NCI-H2107 treated with DMSO at 0.1 percent for 48 hours (cell line): ENCODE data around the gene SLC25A11.

ENCODE experiments used
- DNase-seq: peaks from one replicate; lab custom pipeline; 2025; ENCODE audit not compliant: unreplicated experiment; lab: John Stamatoyannopoulos, UW

Gene SLC25A11

DNA sequence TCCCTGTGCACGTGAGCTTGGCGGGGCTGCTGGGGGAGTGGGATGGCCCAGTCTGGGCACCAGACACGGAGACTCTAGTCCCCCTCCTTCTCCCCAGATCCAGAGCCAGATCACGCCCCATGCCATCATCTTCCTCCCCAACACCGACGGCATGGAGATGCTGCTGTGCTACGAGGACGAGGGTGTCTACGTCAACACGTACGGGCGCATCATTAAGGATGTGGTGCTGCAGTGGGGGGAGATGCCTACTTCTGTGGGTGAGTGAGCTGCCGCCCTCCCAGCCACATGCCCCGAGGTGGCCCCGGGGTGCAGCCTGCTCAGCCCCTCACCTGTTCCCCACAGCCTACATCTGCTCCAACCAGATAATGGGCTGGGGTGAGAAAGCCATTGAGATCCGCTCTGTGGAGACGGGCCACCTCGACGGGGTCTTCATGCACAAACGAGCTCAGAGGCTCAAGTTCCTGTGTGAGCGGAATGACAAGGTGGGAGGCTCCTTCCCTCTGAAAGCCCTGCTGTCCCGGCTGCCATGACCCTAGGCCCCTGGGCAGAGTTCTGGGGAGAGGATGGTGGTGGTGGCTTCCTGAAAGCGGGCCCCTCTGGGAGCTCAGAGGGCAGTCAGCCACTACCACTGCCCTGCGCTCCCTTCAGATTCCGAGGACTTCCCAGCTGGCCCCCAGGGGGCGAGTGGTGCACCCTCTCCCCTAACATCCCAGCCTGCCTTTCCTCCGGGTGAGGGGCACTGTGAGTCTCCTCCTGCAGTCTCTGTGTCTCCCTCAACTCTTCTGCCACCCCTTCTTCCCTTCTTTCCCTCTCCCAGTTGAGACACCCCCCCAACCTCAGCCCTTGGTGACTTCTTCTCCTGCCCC is 43.3 kb downstream of the SLC25A11 start:
- no peak for DNase-seq

DNA sequence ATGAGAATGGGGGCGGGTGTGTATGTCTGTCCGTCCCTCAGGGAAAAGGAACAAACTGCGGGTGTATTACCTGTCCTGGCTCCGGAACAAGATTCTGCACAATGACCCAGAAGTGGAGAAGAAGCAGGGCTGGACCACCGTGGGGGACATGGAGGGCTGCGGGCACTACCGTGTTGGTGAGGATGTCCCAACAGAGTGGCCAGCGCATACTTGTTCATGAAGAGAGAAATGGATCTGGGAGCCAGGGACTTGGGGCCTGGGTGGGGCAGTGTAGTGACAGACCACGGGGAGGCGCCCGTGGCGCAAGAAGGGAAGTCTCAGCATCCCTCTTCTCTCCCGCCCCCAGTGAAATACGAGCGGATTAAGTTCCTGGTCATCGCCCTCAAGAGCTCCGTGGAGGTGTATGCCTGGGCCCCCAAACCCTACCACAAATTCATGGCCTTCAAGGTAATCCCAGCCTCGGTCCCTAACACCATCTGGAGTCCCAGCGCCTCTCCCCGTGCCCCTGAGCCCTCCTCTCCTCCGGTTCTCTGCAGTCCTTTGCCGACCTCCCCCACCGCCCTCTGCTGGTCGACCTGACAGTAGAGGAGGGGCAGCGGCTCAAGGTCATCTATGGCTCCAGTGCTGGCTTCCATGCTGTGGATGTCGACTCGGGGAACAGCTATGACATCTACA is 44.1 kb downstream of the SLC25A11 start:
- DNase-seq: no peak

DNA sequence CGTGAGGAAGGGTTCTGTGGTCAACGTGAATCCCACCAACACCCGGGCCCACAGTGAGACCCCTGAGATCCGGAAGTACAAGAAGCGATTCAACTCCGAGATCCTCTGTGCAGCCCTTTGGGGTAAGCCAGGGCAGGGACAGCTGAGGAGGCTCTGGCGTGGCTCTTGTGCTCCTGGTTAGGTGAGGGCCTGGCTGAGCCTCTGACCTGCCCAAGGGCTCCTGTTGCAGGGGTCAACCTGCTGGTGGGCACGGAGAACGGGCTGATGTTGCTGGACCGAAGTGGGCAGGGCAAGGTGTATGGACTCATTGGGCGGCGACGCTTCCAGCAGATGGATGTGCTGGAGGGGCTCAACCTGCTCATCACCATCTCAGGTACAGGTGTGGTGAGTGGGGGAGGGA is 44.7 kb downstream of the SLC25A11 start:
- DNase-seq: no peak

DNA sequence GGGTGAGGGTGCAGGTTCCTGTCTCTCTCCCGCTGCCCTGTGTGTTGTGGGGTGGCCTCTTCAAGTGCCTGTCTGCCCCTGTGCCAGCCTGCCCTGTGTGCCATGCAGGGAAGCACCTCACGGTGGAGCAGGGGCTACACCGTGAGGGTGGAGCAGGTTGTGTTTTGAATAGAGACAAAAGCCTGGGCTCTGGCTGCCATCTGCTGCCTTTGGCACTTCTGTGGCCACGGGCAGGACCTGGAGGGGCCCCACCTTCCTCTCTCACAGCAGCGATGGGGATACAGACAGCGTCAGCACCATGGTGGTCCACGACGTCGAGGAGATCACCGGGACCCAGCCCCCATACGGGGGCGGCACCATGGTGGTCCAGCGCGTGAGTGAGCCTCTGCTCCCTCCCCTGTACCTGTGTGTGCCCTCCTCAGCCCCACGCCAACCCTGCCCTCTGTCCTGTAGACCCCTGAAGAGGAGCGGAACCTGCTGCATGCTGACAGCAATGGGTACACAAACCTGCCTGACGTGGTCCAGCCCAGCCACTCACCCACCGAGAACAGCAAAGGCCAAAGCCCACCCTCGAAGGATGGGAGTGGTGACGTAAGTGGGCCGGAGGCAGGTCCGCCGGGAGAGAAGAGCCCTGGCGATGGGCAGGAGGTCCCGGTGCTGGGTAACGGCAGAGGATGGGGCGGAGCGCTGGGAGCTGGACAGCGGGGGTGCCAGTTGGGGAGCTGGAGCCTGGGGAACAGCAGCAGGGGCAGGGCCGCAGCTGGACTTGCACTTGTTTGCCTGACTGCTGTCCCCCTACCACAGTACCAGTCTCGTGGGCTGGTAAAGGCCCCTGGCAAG is 45.9 kb downstream of the SLC25A11 start:
- no peak for DNase-seq

- DNase-seq: no peak
These were observed 46.6 kb downstream of the SLC25A11 start for GRCh38 chr17:4893272-4893671.

- no peak for DNase-seq
These were observed 47.2 kb downstream of the SLC25A11 start for GRCh38 chr17:4892499-4893221.

- DNase-seq: no peak
These were observed 48.1 kb downstream of the SLC25A11 start for GRCh38 chr17:4891411-4892410.

GRCh38 chr17:4887581-4887980 is 52.3 kb downstream of the SLC25A11 start:
- no peak for DNase-seq
